IMR-90 (cell line): ENCODE measurements around the gene DAPL1. TPM values are rescaled to one million over a fixed set of nuclear protein-coding genes. Genes with fewer than 3 reads are reported as not detected.

Experiments used
- ATAC-seq: fragments of 200-7000 bp; cut with Tn5 transposase; 2 replicates; pipeline ENCODE4 v1.9.1; 2020; ENCODE audit warnings: low read depth, mild to moderate bottlenecking, moderate library complexity
- BruUV-seq: library from RNA; stranded (reverse); fragments of 400-500 nt; replicated peaks from 2 replicates; lab custom pipeline; 2021; lab: Mats Ljungman, UMichigan
- CTCF ChIA-PET: fragments of 300-600 bp; formaldehyde crosslinking; extraction: SDS; loops from one replicate; lab custom pipeline; 2021; ENCODE audit warnings: antibody characterized with exemption; lab: Yijun Ruan, JAX
- POLR2A ChIA-PET: fragments of 300-600 bp; sonication (Branson Sonifier 250); formaldehyde crosslinking; loops from one replicate; lab custom pipeline; 2022; ENCODE audit warnings: antibody characterized with exemption; ENCODE audit not compliant: unreplicated experiment; lab: Charles Lee
- DNase-seq: peaks from one replicate; pipeline ENCODE4 v3.0.0; 2013
- H2AFZ ChIP-seq: replicated peaks from 2 replicates; pipeline ENCODE3; 2013; ENCODE audit warnings: low read length, mild to moderate bottlenecking; ENCODE audit not compliant: poor library complexity
- H2AK5ac ChIP-seq: 2 replicates; pipeline ENCODE4 v1.6.1; 2013; ENCODE audit warnings: low read depth, low read length, inconsistent platforms
- H2AK9ac ChIP-seq: replicated peaks from 2 replicates; pipeline ENCODE3; 2013; ENCODE audit warnings: mild to moderate bottlenecking, low read depth, low read length, moderate library complexity; ENCODE audit not compliant: poor library complexity
- H2BK120ac ChIP-seq: 2 replicates; pipeline ENCODE4 v1.6.1; 2013; ENCODE audit warnings: low read depth, low read length, inconsistent platforms
- H2BK15ac ChIP-seq: 3 replicates; pipeline ENCODE4 v1.6.1; 2013; ENCODE audit warnings: low read depth, low read length, inconsistent platforms
- H2BK20ac ChIP-seq: 2 replicates; pipeline ENCODE4 v1.6.1; 2013; ENCODE audit warnings: low read depth, mild to moderate bottlenecking, inconsistent platforms, low read length, moderate library complexity
- H2BK5ac ChIP-seq: 2 replicates; pipeline ENCODE4 v1.6.1; 2013; ENCODE audit warnings: mild to moderate bottlenecking, low read depth, low read length, inconsistent platforms; ENCODE audit not compliant: poor library complexity, severe bottlenecking
- H3K14ac ChIP-seq: replicated peaks from 2 replicates; pipeline ENCODE4 v1.6.1; 2013; ENCODE audit warnings: low read depth, low read length, inconsistent platforms
- H3K18ac ChIP-seq: 2 replicates; pipeline ENCODE4 v1.6.1; 2013; ENCODE audit warnings: low read depth, low read length, control low read depth
- H3K23ac ChIP-seq: 2 replicates; pipeline ENCODE4 v1.6.1; 2013; ENCODE audit warnings: low read depth, low read length, inconsistent platforms
- H3K27ac ChIP-seq: 2 replicates; pipeline ENCODE4 v1.5.1; 2013; ENCODE audit warnings: mild to moderate bottlenecking, control low read depth, low read length; ENCODE audit not compliant: insufficient read depth
- H3K27me3 ChIP-seq: 2 replicates; pipeline ENCODE4 v1.6.1; 2013; ENCODE audit warnings: low read length; ENCODE audit not compliant: control insufficient read depth, insufficient read depth
- H3K36me3 ChIP-seq: 2 replicates; pipeline ENCODE4 v1.6.1; 2013; ENCODE audit warnings: low read length, mixed read lengths; ENCODE audit not compliant: control insufficient read depth, insufficient read depth
- H3K4ac ChIP-seq: 2 replicates; pipeline ENCODE4 v1.6.1; 2013; ENCODE audit warnings: low read depth, low read length, inconsistent platforms
- H3K4me1 ChIP-seq: 2 replicates; pipeline ENCODE4 v1.6.1; 2013; ENCODE audit warnings: low read length, mixed read lengths; ENCODE audit not compliant: control insufficient read depth, insufficient read depth
- H3K4me2 ChIP-seq: 2 replicates; pipeline ENCODE4 v1.6.1; 2013; ENCODE audit warnings: low read depth, mild to moderate bottlenecking, control low read depth, low read length, moderate library complexity
- H3K4me3 ChIP-seq: 2 replicates; pipeline ENCODE4 v1.5.1; 2013; ENCODE audit warnings: low read depth, mild to moderate bottlenecking, control low read depth, low read length, moderate library complexity; ENCODE audit not compliant: insufficient read depth
- H3K56ac ChIP-seq: 2 replicates; pipeline ENCODE4 v1.6.1; 2013; ENCODE audit warnings: low read length, inconsistent platforms; ENCODE audit not compliant: insufficient read depth; ENCODE audit errors: extremely low read depth
- H3K79me1 ChIP-seq, 2 experiments: 2 replicates each; pipeline ENCODE4 v1.6.1; 2013; ENCODE audit warnings: low read length in 2 of 2, inconsistent platforms in 1 of 2, low read depth in 1 of 2
- H3K9ac ChIP-seq: 2 replicates; pipeline ENCODE4 v1.6.1; 2013; ENCODE audit warnings: low read depth, low read length, control low read depth
- H3K9me1 ChIP-seq: 2 replicates; pipeline ENCODE4 v1.6.1; 2013; ENCODE audit warnings: low read length, inconsistent platforms; ENCODE audit not compliant: insufficient read depth
- H3K9me3 ChIP-seq: 2 replicates; pipeline ENCODE4 v1.6.1; 2013; ENCODE audit warnings: low read length; ENCODE audit not compliant: control insufficient read depth, insufficient read depth
- H4K20me1 ChIP-seq: 2 replicates; pipeline ENCODE4 v1.6.1; 2013; ENCODE audit warnings: low read length, inconsistent platforms; ENCODE audit not compliant: insufficient read depth
- H4K5ac ChIP-seq: 2 replicates; pipeline ENCODE4 v1.6.1; 2013; ENCODE audit warnings: mild to moderate bottlenecking, low read depth, low read length, control low read depth
- H4K8ac ChIP-seq, 2 experiments: 2 replicates each; pipeline ENCODE4 v1.6.1; 2013; ENCODE audit warnings: low read depth in 2 of 2, low read length in 2 of 2, control low read depth in 1 of 2, inconsistent platforms in 1 of 2
- H4K91ac ChIP-seq: 2 replicates; pipeline ENCODE4 v1.6.1; 2013; ENCODE audit warnings: low read depth, low read length, inconsistent platforms; ENCODE audit not compliant: insufficient read depth
- BHLHE40 ChIP-seq: fragments of 150-350 bp; IDR thresholded peaks from 2 replicates; pipeline ENCODE4 v1.6.1; 2016; ENCODE audit warnings: mild to moderate bottlenecking, low read depth, low read length
- CEBPB ChIP-seq: IDR thresholded peaks from 2 replicates; pipeline ENCODE4 v1.6.1; 2012; ENCODE audit warnings: low read depth, low read length, improper control_type of control experiment
- CHD1 ChIP-seq: IDR thresholded peaks from 2 replicates; pipeline ENCODE4 v1.6.1; 2012; ENCODE audit warnings: low read depth, low read length, improper control_type of control experiment
- FOS ChIP-seq: fragments of 150-350 bp; IDR thresholded peaks from 2 replicates; pipeline ENCODE4 v1.6.1; 2016; ENCODE audit warnings: low read depth, low read length
- MAFK ChIP-seq: IDR thresholded peaks from 2 replicates; pipeline ENCODE4 v1.6.1; 2012; ENCODE audit warnings: low read depth, low read length, improper control_type of control experiment
- MAZ ChIP-seq: IDR thresholded peaks from 2 replicates; pipeline ENCODE4 v1.6.1; 2012; ENCODE audit warnings: low read depth, mild to moderate bottlenecking, low read length, improper control_type of control experiment, moderate library complexity, borderline replicate concordance
- MXI1 ChIP-seq: IDR thresholded peaks from 2 replicates; pipeline ENCODE4 v1.6.1; 2012; ENCODE audit warnings: low read depth, mild to moderate bottlenecking, low read length, moderate library complexity, borderline replicate concordance
- NFE2L2 ChIP-seq: fragments of 150-350 bp; IDR thresholded peaks from 2 replicates; pipeline ENCODE4 v1.6.1; 2016; ENCODE audit warnings: low read depth, mild to moderate bottlenecking, low read length
- POLR2A ChIP-seq: IDR thresholded peaks from 2 replicates; pipeline ENCODE4 v1.6.1; 2012; ENCODE audit warnings: mild to moderate bottlenecking, low read depth, low read length
- RAD21 ChIP-seq: IDR thresholded peaks from 2 replicates; pipeline ENCODE4 v1.6.1; 2012; ENCODE audit warnings: low read length, improper control_type of control experiment
- RCOR1 ChIP-seq: IDR thresholded peaks from 2 replicates; pipeline ENCODE4 v1.6.1; 2012; ENCODE audit warnings: mild to moderate bottlenecking, low read length, improper control_type of control experiment; ENCODE audit not compliant: insufficient replicate concordance
- RFX5 ChIP-seq: IDR thresholded peaks from 2 replicates; pipeline ENCODE4 v1.8.0; 2012; ENCODE audit warnings: low read depth, mild to moderate bottlenecking, low read length, moderate library complexity
- SMC3 ChIP-seq: fragments of 150-350 bp; IDR thresholded peaks from 2 replicates; pipeline ENCODE4 v1.6.1; 2016; ENCODE audit warnings: low read depth, mild to moderate bottlenecking, antibody characterized with exemption, low read length, moderate library complexity
- USF2 ChIP-seq: fragments of 150-350 bp; IDR thresholded peaks from 2 replicates; pipeline ENCODE4 v1.6.1; 2017; ENCODE audit warnings: mild to moderate bottlenecking, antibody characterized with exemption, low read length, low read depth
- WGBS, 2 experiments: methylation state at CpG; one replicate each; pipeline versions ENCODE4 v1.1.5 to v1.1.7; 2013; ENCODE audit warnings: missing lambda C conversion rate in 2 of 2; ENCODE audit not compliant: insufficient read length in 1 of 2; ENCODE audit errors: extremely low coverage in 2 of 2; 5-methylcytosine and 5-hydroxymethylcytosine counted together
- dilution Hi-C: fragments of 300-500 bp; cut with HindIII; formaldehyde crosslinking; loops from one replicate; pipeline ENCODE4 v1.14.3; 2018; ENCODE audit warnings: low sequenced_read_pairs; ENCODE audit not compliant: unreplicated experiment
- in situ Hi-C: fragments of 300-500 bp; cut with MboI; formaldehyde crosslinking; loops from 3 replicates; pipeline ENCODE4 v1.14.3; 2019; ENCODE audit warnings: low sequenced_read_pairs, inconsistent platforms, mixed read lengths
- intact Hi-C: fragments of 100-400 bp; cut with micrococcal nuclease; formaldehyde crosslinking; loops from 2 replicates; pipeline ENCODE4 v1.10.0; 2022
- polyA plus RNA-seq, 3 experiments: library from polyadenylated mRNA; depleted of rRNA; stranded (reverse); fragments of >200 nt; gene quantifications; 2 replicates each; pipeline ENCODE4 v1.2.3, GENCODE V29; 2012; ENCODE audit warnings: low replicate concordance in 1 of 3
- total RNA-seq: library from RNA; depleted of rRNA; stranded (reverse); fragments of >200 nt; gene quantifications from 2 replicates; pipeline ENCODE4 v1.2.3, GENCODE V29; 2012
- TF ChIP-seq, protein P1 (sequence below): fragments of 150-350 bp; IDR thresholded peaks from 2 replicates; pipeline ENCODE4 v1.6.1; 2016; ENCODE audit warnings: low read depth, mild to moderate bottlenecking, low read length, moderate library complexity, borderline replicate concordance
- TF ChIP-seq, protein P2 (sequence below): conservative IDR thresholded peaks from 2 replicates; pipeline ENCODE4 v1.5.1; 2012; ENCODE audit warnings: mild to moderate bottlenecking, low read depth, low read length, improper control_type of control experiment

The DAPL1 gene
- total and polyA plus RNA-seq, 2 of the 4 experiments (the other 2 are of a cell fraction): not detected

DNA sequence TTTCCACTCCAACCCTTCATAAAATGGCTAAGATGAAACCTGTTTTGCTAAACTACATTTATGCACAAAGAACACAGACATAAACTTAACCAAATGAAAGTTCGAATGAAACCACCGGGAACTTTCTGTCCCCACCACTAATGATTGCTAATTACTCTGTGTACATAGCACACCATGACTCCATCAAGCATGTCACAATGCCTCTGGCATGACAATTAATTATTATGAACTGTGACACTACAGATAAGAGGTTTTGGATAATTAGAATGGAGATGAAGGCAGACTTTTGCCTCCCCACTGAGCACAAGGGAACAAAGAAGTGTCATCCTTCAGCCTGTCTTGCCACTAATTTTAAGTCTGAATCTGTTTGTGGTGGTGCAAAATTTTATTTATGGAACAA, 1.5 kb downstream of the DAPL1 start:
- intact Hi-C loops: no loop called here
- Histone ChIP-seq H3K9me3 (no peaks in the 10 kb centered on the region), H2AFZ (no peak overlapping the region), H3K56ac (no peak overlapping the region), H2BK15ac (no peak overlapping the region), H3K18ac (no peak overlapping the region), H3K4me2 (no peak overlapping the region), H3K4me3 (no peak overlapping the region), H4K5ac (no peak overlapping the region), H3K14ac (no peak overlapping the region), H2BK120ac (no peak overlapping the region), H4K20me1 (no peaks in the 10 kb centered on the region), H3K23ac (no peak overlapping the region), H3K4me1 (no peaks in the 10 kb centered on the region), H3K27ac (no peak overlapping the region), H3K27me3 (peaks cover 15% of the 10 kb centered on the region), H3K79me1 (no peaks in the 10 kb centered on the region), H2BK5ac (no peak overlapping the region), H3K9ac (no peak overlapping the region), H3K9me1 (no peaks in the 10 kb centered on the region), H4K8ac (no peak overlapping the region), H2AK9ac (no peak overlapping the region), H4K91ac (no peak overlapping the region), H3K4ac (no peak overlapping the region), H2AK5ac (no peak overlapping the region), H3K36me3 (no peaks in the 10 kb centered on the region), H2BK20ac (no peak overlapping the region)
- TF ChIP-seq RFX5: no peak
- TF ChIP-seq MAFK: no peak
- no peak for TF ChIP-seq CEBPB
- no peak for TF ChIP-seq NFE2L2
- no peak for TF ChIP-seq USF2
- TF ChIP-seq BHLHE40: no peak
- no peak for TF ChIP-seq FOS
- no peak for TF ChIP-seq SMC3
- TF ChIP-seq CHD1: no peak
- TF ChIP-seq, protein P1, sequence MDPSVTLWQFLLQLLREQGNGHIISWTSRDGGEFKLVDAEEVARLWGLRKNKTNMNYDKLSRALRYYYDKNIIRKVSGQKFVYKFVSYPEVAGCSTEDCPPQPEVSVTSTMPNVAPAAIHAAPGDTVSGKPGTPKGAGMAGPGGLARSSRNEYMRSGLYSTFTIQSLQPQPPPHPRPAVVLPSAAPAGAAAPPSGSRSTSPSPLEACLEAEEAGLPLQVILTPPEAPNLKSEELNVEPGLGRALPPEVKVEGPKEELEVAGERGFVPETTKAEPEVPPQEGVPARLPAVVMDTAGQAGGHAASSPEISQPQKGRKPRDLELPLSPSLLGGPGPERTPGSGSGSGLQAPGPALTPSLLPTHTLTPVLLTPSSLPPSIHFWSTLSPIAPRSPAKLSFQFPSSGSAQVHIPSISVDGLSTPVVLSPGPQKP: no peak
- TF ChIP-seq RCOR1: no peak
- TF ChIP-seq MXI1: no peak
- no peak for TF ChIP-seq POLR2A
- TF ChIP-seq MAZ: no peak
- TF ChIP-seq RAD21: no peak
- TF ChIP-seq, protein P2, sequence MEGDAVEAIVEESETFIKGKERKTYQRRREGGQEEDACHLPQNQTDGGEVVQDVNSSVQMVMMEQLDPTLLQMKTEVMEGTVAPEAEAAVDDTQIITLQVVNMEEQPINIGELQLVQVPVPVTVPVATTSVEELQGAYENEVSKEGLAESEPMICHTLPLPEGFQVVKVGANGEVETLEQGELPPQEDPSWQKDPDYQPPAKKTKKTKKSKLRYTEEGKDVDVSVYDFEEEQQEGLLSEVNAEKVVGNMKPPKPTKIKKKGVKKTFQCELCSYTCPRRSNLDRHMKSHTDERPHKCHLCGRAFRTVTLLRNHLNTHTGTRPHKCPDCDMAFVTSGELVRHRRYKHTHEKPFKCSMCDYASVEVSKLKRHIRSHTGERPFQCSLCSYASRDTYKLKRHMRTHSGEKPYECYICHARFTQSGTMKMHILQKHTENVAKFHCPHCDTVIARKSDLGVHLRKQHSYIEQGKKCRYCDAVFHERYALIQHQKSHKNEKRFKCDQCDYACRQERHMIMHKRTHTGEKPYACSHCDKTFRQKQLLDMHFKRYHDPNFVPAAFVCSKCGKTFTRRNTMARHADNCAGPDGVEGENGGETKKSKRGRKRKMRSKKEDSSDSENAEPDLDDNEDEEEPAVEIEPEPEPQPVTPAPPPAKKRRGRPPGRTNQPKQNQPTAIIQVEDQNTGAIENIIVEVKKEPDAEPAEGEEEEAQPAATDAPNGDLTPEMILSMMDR: no peak
- dilution Hi-C loops: no loop called here
- ATAC-seq (no peak), DNase-seq (no peak)
- CTCF ChIA-PET: no interaction called here
- no TSS peak for BruUV-seq
- POLR2A ChIA-PET: no interaction called here
- in situ Hi-C loops: no loop called here
- WGBS, 2 experiments: no CpG with 5 or more reads among the region's 2 CpGs
